ENCODE data around the gene RADIL.

Gene RADIL

DNA sequence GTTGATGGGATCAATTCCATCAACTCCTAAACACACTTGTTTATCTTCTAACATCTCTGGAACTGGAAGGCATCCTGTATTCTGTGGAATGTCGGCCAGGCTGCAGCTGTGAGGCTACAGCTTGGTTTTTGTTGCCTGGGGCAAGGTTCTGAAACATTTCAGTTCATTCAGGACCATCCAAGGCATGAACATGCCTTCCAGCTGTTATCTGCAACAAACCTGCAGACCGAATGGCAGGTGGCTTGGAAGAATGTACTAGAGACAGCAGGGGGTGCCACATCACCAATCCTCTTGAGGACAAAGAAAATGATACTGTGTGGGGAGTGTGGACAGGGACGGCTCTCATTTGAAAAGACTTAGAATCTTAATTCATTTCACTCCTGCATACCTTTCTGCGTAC, 34.1 kb downstream of the RADIL start:
- TF ChIP-seq CTCF (IDR thresholded peaks at IDR 0.05; ENCODE audit: low read depth, low read length) = no peak
- H3K4me3 ChIP-seq (ENCODE audit: low read depth, low read length) = no peak overlapping the region

GRCh38 chr7:4845740-4846142, 37.8 kb downstream of the RADIL start:
- no peak for TF ChIP-seq CTCF (IDR thresholded peaks at IDR 0.05; ENCODE audit: low read depth, low read length)
- no peak overlapping the region for H3K4me3 ChIP-seq (ENCODE audit: low read depth, low read length)

DNA sequence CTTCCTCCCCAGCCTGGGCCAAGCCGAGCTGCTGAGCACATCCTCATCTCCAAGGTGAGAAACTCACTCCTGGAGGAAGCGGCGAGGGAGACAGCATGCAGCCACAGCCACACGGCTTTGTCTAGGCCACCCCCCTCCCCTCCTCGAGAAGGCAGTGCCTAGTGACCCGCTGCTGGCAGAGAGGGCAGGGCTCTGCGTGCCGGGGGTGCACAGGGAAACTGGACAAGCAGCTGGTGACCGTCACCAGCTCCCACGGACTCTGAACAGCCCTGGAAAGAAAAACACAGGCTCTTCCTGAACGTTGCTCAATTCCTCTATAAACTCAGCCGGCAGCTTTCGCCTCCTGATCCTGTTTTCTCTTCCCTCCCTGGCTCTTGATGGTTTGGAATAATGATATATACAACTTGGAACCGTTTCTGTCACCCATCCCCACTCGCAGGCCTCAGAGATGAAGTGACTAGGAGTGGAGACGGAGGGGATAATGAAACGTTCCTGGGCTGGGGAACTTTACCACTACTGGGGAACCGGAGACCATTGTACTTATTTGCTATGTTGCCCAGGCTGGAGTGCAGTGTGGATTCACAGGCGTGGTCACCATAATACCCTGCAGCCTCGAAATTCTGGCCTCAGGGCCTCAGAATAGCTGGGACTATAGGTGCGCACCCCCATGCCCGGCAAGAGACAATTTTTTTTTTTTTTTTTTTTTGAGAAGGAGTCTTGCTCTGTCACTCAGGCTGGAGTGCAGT, 41.0 kb downstream of the RADIL start:
- TF ChIP-seq CTCF (IDR thresholded peaks at IDR 0.05; ENCODE audit: low read depth, low read length) = no peak
- H3K4me3 ChIP-seq (ENCODE audit: low read depth, low read length) = no peak overlapping the region

DNA sequence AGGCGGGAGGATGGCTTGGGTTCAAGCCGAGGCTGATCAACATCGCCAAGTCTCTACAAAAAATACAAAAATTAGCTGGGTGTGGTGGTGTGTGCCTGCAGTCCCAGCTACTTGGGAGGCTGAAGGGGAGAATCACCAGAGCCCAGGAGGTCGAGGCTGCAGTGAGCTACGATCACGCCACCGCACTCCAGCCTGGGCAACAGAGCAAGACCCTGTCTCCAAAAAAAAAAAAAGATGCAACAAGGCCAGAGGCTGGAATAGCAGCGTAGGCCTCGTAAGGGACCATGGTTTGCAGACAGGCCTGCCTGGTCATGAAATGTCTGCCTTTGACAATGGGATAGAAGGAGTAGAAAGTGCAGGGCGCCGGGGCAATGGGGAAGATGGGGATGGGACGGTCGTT, 41.7 kb downstream of the RADIL start:
- no peak for TF ChIP-seq CTCF (IDR thresholded peaks at IDR 0.05; ENCODE audit: low read depth, low read length)
- no peak overlapping the region for H3K4me3 ChIP-seq (ENCODE audit: low read depth, low read length)

- TF ChIP-seq CTCF (IDR thresholded peaks at IDR 0.05; ENCODE audit: low read depth, low read length) = no peak
- H3K4me3 ChIP-seq (ENCODE audit: low read depth, low read length) = no peak overlapping the region
Measured at GRCh38 chr7:4841007-4841784, 42.3 kb downstream of the RADIL start.

DNA sequence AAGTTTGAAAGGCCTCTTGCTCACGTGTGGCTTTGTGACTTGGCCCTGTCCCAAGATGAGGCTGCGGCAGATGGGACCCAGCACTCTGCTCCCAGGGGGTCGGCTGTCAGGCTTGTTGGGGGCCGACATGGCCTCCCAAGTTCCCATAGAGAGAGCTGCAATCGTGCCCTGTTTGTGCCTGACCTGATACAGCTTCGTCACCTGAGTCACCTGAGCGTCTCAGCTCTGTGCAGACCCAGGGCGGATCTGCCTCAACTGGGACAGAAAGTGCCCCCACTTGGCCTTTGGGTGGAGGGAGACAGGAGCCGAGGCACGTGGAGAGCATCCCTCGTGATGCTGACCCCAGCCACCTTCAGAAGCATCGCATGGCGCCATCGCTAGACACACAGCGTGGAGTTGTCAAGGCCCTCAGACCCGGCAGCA, 43.4 kb downstream of the RADIL start:
- TF ChIP-seq CTCF (IDR thresholded peaks at IDR 0.05; ENCODE audit: low read depth, low read length) = no peak
- H3K4me3 ChIP-seq (ENCODE audit: low read depth, low read length) = no peak overlapping the region
